H9 (cell line): Measurements from ENCODE around the gene RPRD1B. TPM values are rescaled to one million over a fixed set of nuclear protein-coding genes. Genes with fewer than 3 reads are reported as not detected.

ENCODE experiments used
- DNase-seq: peaks from one replicate; pipeline ENCODE4 v3.0.0-alpha.2; 2017
- H2AFZ ChIP-seq: one replicate; pipeline ENCODE4 v1.6.1; 2013; ENCODE audit warnings: mild to moderate bottlenecking, low read length, control low read depth, moderate library complexity
- H2AK5ac ChIP-seq: 2 replicates; pipeline ENCODE4 v1.6.1; 2013; ENCODE audit warnings: low read length, control low read depth, mixed read lengths; ENCODE audit not compliant: insufficient read length
- H2BK120ac ChIP-seq: one replicate; pipeline ENCODE4 v1.6.1; 2013; ENCODE audit warnings: low read depth, mild to moderate bottlenecking, low read length, control low read depth, inconsistent platforms; ENCODE audit not compliant: poor library complexity, severe bottlenecking
- H2BK12ac ChIP-seq: 2 replicates; pipeline ENCODE4 v1.6.1; 2013; ENCODE audit warnings: low read length, control low read depth, mixed read lengths, low read depth; ENCODE audit not compliant: insufficient read length
- H2BK15ac ChIP-seq: 2 replicates; pipeline ENCODE4 v1.6.1; 2013; ENCODE audit warnings: low read depth, low read length, control low read depth
- H2BK20ac ChIP-seq: one replicate; pipeline ENCODE4 v1.6.1; 2013; ENCODE audit warnings: low read depth, mild to moderate bottlenecking, low read length, control low read depth, inconsistent platforms; ENCODE audit not compliant: poor library complexity, severe bottlenecking
- H2BK5ac ChIP-seq: 2 replicates; pipeline ENCODE4 v1.6.1; 2013; ENCODE audit warnings: low read length, control low read depth, mixed read lengths; ENCODE audit not compliant: insufficient read length
- H3K14ac ChIP-seq: 2 replicates; pipeline ENCODE4 v1.6.1; 2013; ENCODE audit warnings: low read length, control low read depth; ENCODE audit not compliant: insufficient read depth
- H3K18ac ChIP-seq: 2 replicates; pipeline ENCODE4 v1.6.1; 2013; ENCODE audit warnings: low read depth, mild to moderate bottlenecking, mixed read lengths, low read length, control low read depth; ENCODE audit not compliant: insufficient read length
- H3K23ac ChIP-seq: 2 replicates; pipeline ENCODE4 v1.6.1; 2013; ENCODE audit warnings: low read length, control low read depth, mixed read lengths, low read depth; ENCODE audit not compliant: insufficient read length
- H3K23me2 ChIP-seq: 2 replicates; pipeline ENCODE4 v1.6.1; 2013; ENCODE audit warnings: low read depth, mild to moderate bottlenecking, mixed read lengths, low read length, control low read depth; ENCODE audit not compliant: insufficient read length, poor library complexity, severe bottlenecking
- H3K27ac ChIP-seq: 2 replicates; pipeline ENCODE4 v1.5.1; 2013; ENCODE audit warnings: low read length, control low read depth, mixed read lengths, low read depth; ENCODE audit not compliant: insufficient read length
- H3K27me3 ChIP-seq: 2 replicates; pipeline ENCODE4 v1.6.1; 2013; ENCODE audit warnings: low read length, control low read depth, inconsistent platforms; ENCODE audit not compliant: insufficient read depth
- H3K4ac ChIP-seq: 2 replicates; pipeline ENCODE4 v1.6.1; 2013; ENCODE audit warnings: low read depth, mild to moderate bottlenecking, control low read depth, inconsistent platforms, low read length, moderate library complexity
- H3K4me1 ChIP-seq: 2 replicates; pipeline ENCODE4 v1.6.1; 2013; ENCODE audit warnings: low read length, control low read depth, inconsistent platforms; ENCODE audit not compliant: insufficient read depth
- H3K4me2 ChIP-seq: 2 replicates; pipeline ENCODE4 v1.6.1; 2013; ENCODE audit warnings: low read length, control low read depth, mixed read lengths; ENCODE audit not compliant: insufficient read length, insufficient read depth
- H3K56ac ChIP-seq: 2 replicates; pipeline ENCODE4 v1.6.1; 2013; ENCODE audit warnings: low read depth, mild to moderate bottlenecking, mixed read lengths, low read length, control low read depth; ENCODE audit not compliant: insufficient read length
- H3K79me1 ChIP-seq: 2 replicates; pipeline ENCODE4 v1.6.1; 2013; ENCODE audit warnings: low read depth, mild to moderate bottlenecking, moderate library complexity, low read length, control low read depth, inconsistent platforms; ENCODE audit not compliant: insufficient read depth, poor library complexity, severe bottlenecking
- H3K79me2 ChIP-seq: 2 replicates; pipeline ENCODE4 v1.6.1; 2013; ENCODE audit warnings: low read length, control low read depth, inconsistent platforms; ENCODE audit not compliant: insufficient read depth
- H3K9ac ChIP-seq: 2 replicates; pipeline ENCODE4 v1.6.1; 2013; ENCODE audit warnings: low read length, control low read depth, mixed read lengths; ENCODE audit not compliant: insufficient read length; ENCODE audit errors: extremely low read depth
- H3K9me3 ChIP-seq: one replicate; pipeline ENCODE4 v1.6.1; 2013; ENCODE audit warnings: low read depth, low read length, inconsistent platforms; ENCODE audit not compliant: control insufficient read depth
- H3T11ph ChIP-seq: one replicate; pipeline ENCODE4 v1.6.1; 2013; ENCODE audit warnings: mild to moderate bottlenecking, low read length, control low read depth, inconsistent platforms
- H4K20me1 ChIP-seq: one replicate; pipeline ENCODE4 v1.6.1; 2013; ENCODE audit not compliant: control insufficient read depth, insufficient read length, insufficient read depth
- H4K5ac ChIP-seq: 2 replicates; pipeline ENCODE4 v1.6.1; 2013; ENCODE audit warnings: low read depth, mild to moderate bottlenecking, mixed read lengths, low read length, control low read depth; ENCODE audit not compliant: insufficient read length
- H4K8ac ChIP-seq: replicated peaks from 2 replicates; pipeline ENCODE4 v1.6.1; 2013; ENCODE audit warnings: low read length, control low read depth, mixed read lengths, low read depth; ENCODE audit not compliant: insufficient read length
- H4K91ac ChIP-seq: 2 replicates; pipeline ENCODE4 v1.6.1; 2013; ENCODE audit warnings: low read depth, mild to moderate bottlenecking, moderate library complexity, mixed read lengths, low read length, control low read depth; ENCODE audit not compliant: insufficient read length
- H3K27ac Mint-ChIP-seq, 3 experiments: 2 replicates in 2 of 3; 3 replicates in 1 of 3; pipeline ENCODE4 v1.8.0; 2020 to 2021; ENCODE audit warnings: mixed read lengths in 3 of 3, mild to moderate bottlenecking in 1 of 3, moderate library complexity in 1 of 3
- H3K27me3 Mint-ChIP-seq: 2 replicates; pipeline ENCODE4 v1.8.0; 2021; ENCODE audit warnings: low read depth, mild to moderate bottlenecking, moderate library complexity, mixed read lengths
- H3K36me3 Mint-ChIP-seq, 3 experiments: 2 replicates in 2 of 3; 3 replicates in 1 of 3; pipeline ENCODE4 v1.8.0; 2020 to 2021; ENCODE audit warnings: low read depth in 3 of 3, mixed read lengths in 3 of 3; ENCODE audit not compliant: insufficient read depth in 1 of 3
- H3K4me1 Mint-ChIP-seq, 2 experiments: 2 replicates each; pipeline ENCODE4 v1.8.0; 2020; ENCODE audit warnings: mixed read lengths in 2 of 2
- H3K4me3 Mint-ChIP-seq, 2 experiments: 2 replicates in 1 of 2; 3 replicates in 1 of 2; pipeline ENCODE4 v1.8.0; 2020 to 2021; ENCODE audit warnings: mild to moderate bottlenecking in 2 of 2, mixed read lengths in 2 of 2, moderate library complexity in 1 of 2
- H3K9me3 Mint-ChIP-seq, 2 experiments: 2 replicates in 1 of 2; 3 replicates in 1 of 2; pipeline ENCODE4 v1.8.0; 2020; ENCODE audit warnings: mild to moderate bottlenecking in 2 of 2, mixed read lengths in 2 of 2, moderate library complexity in 1 of 2
- CTCF ChIP-seq: fragments of 200-600 bp; sonication (generic); conservative IDR thresholded peaks from 3 replicates; pipeline ENCODE4 v1.8.0; 2021; ENCODE audit warnings: antibody characterized with exemption, mild to moderate bottlenecking
- WGBS: extraction: QIAGEN DNeasy Blood & Tissue Kit; methylation state at CpG from one replicate; pipeline ENCODE4 v1.1.7; 2013; ENCODE audit warnings: missing lambda C conversion rate, low lambda C conversion rate, mixed read lengths; ENCODE audit not compliant: insufficient read length; ENCODE audit errors: extremely low coverage; 5-methylcytosine and 5-hydroxymethylcytosine counted together
- total RNA-seq: library from RNA; stranded (reverse); gene quantifications from 2 replicates; pipeline ENCODE4 v1.2.1, GENCODE V29; 2021

Gene RPRD1B
- total RNA-seq, 1 experiment from 2014 or later, result 34.3 TPM

- Histone ChIP-seq H3K9ac (no peak overlapping the region), H4K5ac (no peak overlapping the region), H2BK12ac (no peak overlapping the region), H3K79me2 (peaks cover 18% of the 10 kb centered on the region; the same call in 1 of the 2 replicates), H2BK20ac (no peak overlapping the region), H4K8ac (no peak overlapping the region), H2BK15ac (no peak overlapping the region), H3K56ac (no peak overlapping the region), H2BK120ac (no peak overlapping the region), H3K4me2 (no peak overlapping the region), H3K9me3 (no peaks in the 10 kb centered on the region), H3K4me1 (no peaks in the 10 kb centered on the region; the same call in 1 of the 2 replicates), H3K23me2 (no peaks in the 10 kb centered on the region), H4K20me1 (no peaks in the 10 kb centered on the region), H3T11ph (no peak overlapping the region), H2BK5ac (no peak overlapping the region), H3K27ac (no peak overlapping the region), H3K23ac (no peak overlapping the region), H2AK5ac (no peak overlapping the region), H4K91ac (no peak overlapping the region), H2AFZ (no peak overlapping the region), H3K27me3 (no peaks in the 10 kb centered on the region), H3K4ac (no peak overlapping the region), H3K14ac (no peak overlapping the region), H3K79me1 (no peaks in the 10 kb centered on the region), H3K18ac (no peak overlapping the region)
- H3K4me3 Mint-ChIP-seq, result no peak overlapping the region
- no peak overlapping the region; a peak in 2 of 7 replicates for H3K27ac Mint-ChIP-seq
- DNase-seq, result no peak
- peaks cover 0 to 2% of the 10 kb centered on the region in 2 experiments; a peak in 1 of 5 replicates for H3K9me3 Mint-ChIP-seq
- WGBS, result no CpG with 5 or more reads among the region's 5 CpGs
- H3K36me3 Mint-ChIP-seq, result peaks cover 6 to 17% (median 14%) of the 10 kb centered on the region in 3 experiments; a peak in 6 of 7 replicates
- peaks cover 16 to 18% of the 10 kb centered on the region in 2 experiments for H3K4me1 Mint-ChIP-seq
- TF ChIP-seq CTCF, result no peak
- no peaks in the 10 kb centered on the region for H3K27me3 Mint-ChIP-seq
Observed at GRCh38 chr20:38024496-38024895, 9.1 kb upstream of the RPRD1B start.
